Activated effector memory CD4-positive, alpha-beta T cell treated with Interleukin-2 at 50 U/mL for 16 hours (primary cell): ENCODE measurements around the gene TPCN2.

Experiments
- DNase-seq: peaks from one replicate; pipeline ENCODE4 v3.0.0-alpha.2; 2020

Gene TPCN2

GRCh38 chr11:69171476-69172240 lies 122.9 kb downstream of the TPCN2 start:
- DNase-seq, result no peak

- no peak for DNase-seq
Measured at GRCh38 chr11:69172674-69173073, 123.9 kb downstream of the TPCN2 start.

GRCh38 chr11:69173331-69173730 lies 124.6 kb downstream of the TPCN2 start:
- no peak for DNase-seq

- no peak for DNase-seq
Measured at GRCh38 chr11:69173925-69174581, 125.3 kb downstream of the TPCN2 start.

- no peak for DNase-seq
Measured at GRCh38 chr11:69174841-69175240, 126.1 kb downstream of the TPCN2 start.

- no peak for DNase-seq
Measured at GRCh38 chr11:69178819-69179482, 130.2 kb downstream of the TPCN2 start.

GRCh38 chr11:69180226-69180625 lies 131.5 kb downstream of the TPCN2 start:
- no peak for DNase-seq

GRCh38 chr11:69180726-69181125 lies 132.0 kb downstream of the TPCN2 start:
- DNase-seq, result no peak

- DNase-seq, result no peak
Measured at GRCh38 chr11:69183613-69184012, 134.9 kb downstream of the TPCN2 start.
